ENCODE results near the gene KDM4D. TPM values are rescaled to one million over a fixed set of nuclear protein-coding genes. Genes with fewer than 3 reads are reported as not detected.
A peak's percentile ranks its signal among the peaks of the same experiment; 100 is the strongest.

Gene KDM4D
- total and polyA plus RNA-seq, 2 experiments from 2014 or later, result 0.65 to 0.94 TPM

GRCh38 chr11:94938095-94939055 is 35.1 kb upstream of the KDM4D start:
- H2AFZ ChIP-seq, result peak overlapping the region; percentile 72; the same call in 1 of the 2 replicates
- H3K9me3 Mint-ChIP-seq, result no peaks in the 10 kb centered on the region
- H3K27me3 Mint-ChIP-seq (ENCODE audit: insufficient read depth, low read depth, poor library complexity), result peaks cover 6% of the 10 kb centered on the region

DNA sequence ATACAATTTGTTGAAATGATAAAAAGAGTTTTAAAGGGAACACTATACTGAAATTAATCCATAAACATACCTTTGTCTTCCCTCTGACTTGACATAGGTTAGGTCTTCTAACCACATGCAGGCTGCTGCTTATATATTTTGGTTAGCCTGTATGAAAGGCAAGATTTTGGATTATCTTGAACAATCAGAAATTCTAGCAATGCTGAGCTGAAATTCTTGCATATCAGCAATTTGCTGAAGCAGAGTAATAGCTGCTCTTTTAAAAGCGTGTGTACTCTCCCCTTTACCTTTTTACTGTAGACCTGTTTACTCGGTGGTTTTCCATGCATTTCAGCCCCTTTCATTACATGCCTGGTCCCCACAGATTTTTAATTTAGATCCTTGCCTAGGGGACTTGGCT is 34.2 kb upstream of the KDM4D start:
- Mint-ChIP-seq H3K4me3 (no peak overlapping the region), H3K9me3 (no peaks in the 10 kb centered on the region), H3K27ac (no peak overlapping the region), H3K4me1 (peaks cover 31% of the 10 kb centered on the region), H3K27me3 (ENCODE audit: insufficient read depth, low read depth, poor library complexity) (peaks cover 7% of the 10 kb centered on the region), H3K36me3 (ENCODE audit: low read depth) (no peaks in the 10 kb centered on the region; the same call in 2 of the 3 replicates)
- no peaks in the 10 kb centered on the region for H3K9me2 ChIP-seq (ENCODE audit: insufficient read depth)
- H2AFZ ChIP-seq, result no peak overlapping the region; the same call in 1 of the 2 replicates
- no peak for ATAC-seq
- H4K20me1 ChIP-seq (replicated peaks; ENCODE audit: insufficient read depth), result no peaks in the 10 kb centered on the region
- no peak overlapping the region for H3K4me3 ChIP-seq
- peaks cover 28% of the 10 kb centered on the region for H3K4me1 ChIP-seq (ENCODE audit: insufficient read depth)
- DNase-seq (ENCODE audit: low spot score), result no peak
- no peak overlapping the region for H3K4me2 ChIP-seq
- no peak overlapping the region for H3K27ac ChIP-seq (ENCODE audit: low read depth)
- no peaks in the 10 kb centered on the region for H3K27me3 ChIP-seq (ENCODE audit: insufficient read depth)
- H3F3A ChIP-seq (replicated peaks; ENCODE audit: low read depth), result no peaks in the 10 kb centered on the region
- no peaks in the 10 kb centered on the region for H3K79me2 ChIP-seq (replicated peaks; ENCODE audit: insufficient read depth)
- no peaks in the 10 kb centered on the region for H3K36me3 ChIP-seq (ENCODE audit: insufficient read depth)
- no peak for TF ChIP-seq EZH2 (IDR thresholded peaks at IDR 0.05; ENCODE audit: low read depth, unreplicated experiment)
- TF ChIP-seq, protein P1, sequence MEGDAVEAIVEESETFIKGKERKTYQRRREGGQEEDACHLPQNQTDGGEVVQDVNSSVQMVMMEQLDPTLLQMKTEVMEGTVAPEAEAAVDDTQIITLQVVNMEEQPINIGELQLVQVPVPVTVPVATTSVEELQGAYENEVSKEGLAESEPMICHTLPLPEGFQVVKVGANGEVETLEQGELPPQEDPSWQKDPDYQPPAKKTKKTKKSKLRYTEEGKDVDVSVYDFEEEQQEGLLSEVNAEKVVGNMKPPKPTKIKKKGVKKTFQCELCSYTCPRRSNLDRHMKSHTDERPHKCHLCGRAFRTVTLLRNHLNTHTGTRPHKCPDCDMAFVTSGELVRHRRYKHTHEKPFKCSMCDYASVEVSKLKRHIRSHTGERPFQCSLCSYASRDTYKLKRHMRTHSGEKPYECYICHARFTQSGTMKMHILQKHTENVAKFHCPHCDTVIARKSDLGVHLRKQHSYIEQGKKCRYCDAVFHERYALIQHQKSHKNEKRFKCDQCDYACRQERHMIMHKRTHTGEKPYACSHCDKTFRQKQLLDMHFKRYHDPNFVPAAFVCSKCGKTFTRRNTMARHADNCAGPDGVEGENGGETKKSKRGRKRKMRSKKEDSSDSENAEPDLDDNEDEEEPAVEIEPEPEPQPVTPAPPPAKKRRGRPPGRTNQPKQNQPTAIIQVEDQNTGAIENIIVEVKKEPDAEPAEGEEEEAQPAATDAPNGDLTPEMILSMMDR (conservative IDR thresholded peaks at IDR 0.05; ENCODE audit: low read depth in 2 of 2), result no peak
- TF ChIP-seq EZH2phosphoT487 (IDR thresholded peaks at IDR 0.05; ENCODE audit: unreplicated experiment), result no peak
- no peak for TF ChIP-seq CREB1 (CRISPR knock-in tag; IDR thresholded peaks at IDR 0.05; ENCODE audit: low read depth)
- TF ChIP-seq STAT1 (IDR thresholded peaks at IDR 0.05; ENCODE audit: unreplicated experiment), result no peak
- no peak for TF ChIP-seq ZNF114 (CRISPR knock-in tag; IDR thresholded peaks at IDR 0.05)
- no peak for TF ChIP-seq JUNB (IDR thresholded peaks at IDR 0.05; ENCODE audit: unreplicated experiment)
- TF ChIP-seq, protein P2, sequence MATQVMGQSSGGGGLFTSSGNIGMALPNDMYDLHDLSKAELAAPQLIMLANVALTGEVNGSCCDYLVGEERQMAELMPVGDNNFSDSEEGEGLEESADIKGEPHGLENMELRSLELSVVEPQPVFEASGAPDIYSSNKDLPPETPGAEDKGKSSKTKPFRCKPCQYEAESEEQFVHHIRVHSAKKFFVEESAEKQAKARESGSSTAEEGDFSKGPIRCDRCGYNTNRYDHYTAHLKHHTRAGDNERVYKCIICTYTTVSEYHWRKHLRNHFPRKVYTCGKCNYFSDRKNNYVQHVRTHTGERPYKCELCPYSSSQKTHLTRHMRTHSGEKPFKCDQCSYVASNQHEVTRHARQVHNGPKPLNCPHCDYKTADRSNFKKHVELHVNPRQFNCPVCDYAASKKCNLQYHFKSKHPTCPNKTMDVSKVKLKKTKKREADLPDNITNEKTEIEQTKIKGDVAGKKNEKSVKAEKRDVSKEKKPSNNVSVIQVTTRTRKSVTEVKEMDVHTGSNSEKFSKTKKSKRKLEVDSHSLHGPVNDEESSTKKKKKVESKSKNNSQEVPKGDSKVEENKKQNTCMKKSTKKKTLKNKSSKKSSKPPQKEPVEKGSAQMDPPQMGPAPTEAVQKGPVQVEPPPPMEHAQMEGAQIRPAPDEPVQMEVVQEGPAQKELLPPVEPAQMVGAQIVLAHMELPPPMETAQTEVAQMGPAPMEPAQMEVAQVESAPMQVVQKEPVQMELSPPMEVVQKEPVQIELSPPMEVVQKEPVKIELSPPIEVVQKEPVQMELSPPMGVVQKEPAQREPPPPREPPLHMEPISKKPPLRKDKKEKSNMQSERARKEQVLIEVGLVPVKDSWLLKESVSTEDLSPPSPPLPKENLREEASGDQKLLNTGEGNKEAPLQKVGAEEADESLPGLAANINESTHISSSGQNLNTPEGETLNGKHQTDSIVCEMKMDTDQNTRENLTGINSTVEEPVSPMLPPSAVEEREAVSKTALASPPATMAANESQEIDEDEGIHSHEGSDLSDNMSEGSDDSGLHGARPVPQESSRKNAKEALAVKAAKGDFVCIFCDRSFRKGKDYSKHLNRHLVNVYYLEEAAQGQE (IDR thresholded peaks at IDR 0.05; ENCODE audit: unreplicated experiment), result no peak
- no peak for TF ChIP-seq POLR2AphosphoS5 (IDR thresholded peaks at IDR 0.05; ENCODE audit: low read depth)
- TF ChIP-seq, protein P3, sequence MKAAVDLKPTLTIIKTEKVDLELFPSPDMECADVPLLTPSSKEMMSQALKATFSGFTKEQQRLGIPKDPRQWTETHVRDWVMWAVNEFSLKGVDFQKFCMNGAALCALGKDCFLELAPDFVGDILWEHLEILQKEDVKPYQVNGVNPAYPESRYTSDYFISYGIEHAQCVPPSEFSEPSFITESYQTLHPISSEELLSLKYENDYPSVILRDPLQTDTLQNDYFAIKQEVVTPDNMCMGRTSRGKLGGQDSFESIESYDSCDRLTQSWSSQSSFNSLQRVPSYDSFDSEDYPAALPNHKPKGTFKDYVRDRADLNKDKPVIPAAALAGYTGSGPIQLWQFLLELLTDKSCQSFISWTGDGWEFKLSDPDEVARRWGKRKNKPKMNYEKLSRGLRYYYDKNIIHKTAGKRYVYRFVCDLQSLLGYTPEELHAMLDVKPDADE (IDR thresholded peaks at IDR 0.05), result no peak
- TF ChIP-seq ZNF331 (CRISPR knock-in tag; IDR thresholded peaks at IDR 0.05; ENCODE audit: low read depth), result no peak
- TF ChIP-seq NANOG (IDR thresholded peaks at IDR 0.05; ENCODE audit: borderline replicate concordance), result no peak

More at GRCh38 chr11:94938095-94939055, 35.1 kb upstream of the KDM4D start:
- DNase-seq (ENCODE audit: low spot score) (no peak), ATAC-seq (no peak)
- peaks cover 26% of the 10 kb centered on the region for H3K4me1 ChIP-seq (ENCODE audit: insufficient read depth)
- H3K9me2 ChIP-seq (ENCODE audit: insufficient read depth), result no peaks in the 10 kb centered on the region
- no peak for TF ChIP-seq ZNF114 (CRISPR knock-in tag; IDR thresholded peaks at IDR 0.05)
- H4K20me1 ChIP-seq (replicated peaks; ENCODE audit: insufficient read depth), result no peaks in the 10 kb centered on the region
- no peak overlapping the region for H3K27ac Mint-ChIP-seq
- H3K36me3 ChIP-seq (ENCODE audit: insufficient read depth), result no peaks in the 10 kb centered on the region
- no peaks in the 10 kb centered on the region for H3K27me3 ChIP-seq (ENCODE audit: insufficient read depth)
- H3K4me3 Mint-ChIP-seq, result no peak overlapping the region
- H3K4me1 Mint-ChIP-seq, result peaks cover 39% of the 10 kb centered on the region
- H3K4me2 ChIP-seq, result no peak overlapping the region
- H3K27ac ChIP-seq (ENCODE audit: low read depth), result no peak overlapping the region
- H3K36me3 Mint-ChIP-seq (ENCODE audit: low read depth), result no peaks in the 10 kb centered on the region; the same call in 2 of the 3 replicates
- H3F3A ChIP-seq (replicated peaks; ENCODE audit: low read depth), result no peaks in the 10 kb centered on the region
- H3K79me2 ChIP-seq (replicated peaks; ENCODE audit: insufficient read depth), result no peaks in the 10 kb centered on the region
- no peak overlapping the region for H3K4me3 ChIP-seq

Measured in GM23338 (cell line).